Lung (tissue), 16 donors: ENCODE data around the gene ZNF740. TPM values are rescaled to one million over a fixed set of nuclear protein-coding genes. Genes with fewer than 3 reads are reported as not detected.

Experiments
- ATAC-seq: fragments of 200-7000 bp; cut with Tn5 transposase; one replicate; pipeline ENCODE4 v1.9.1; 2020; ENCODE audit warnings: moderate number of reproducible peaks; ENCODE audit not compliant: insufficient read depth, low FRiP score
- DNase-seq, 3 donors: peaks; one replicate each; pipeline ENCODE4 v3.0.0-alpha.2; 2013 to 2017
- H3K27ac ChIP-seq, 2 donors: one replicate each; pipeline ENCODE4 v1.5.1; 2013; ENCODE audit warnings: mild to moderate bottlenecking in 2 of 2, moderate library complexity in 2 of 2, control low read depth in 1 of 2, inconsistent platforms in 1 of 2, low read depth in 1 of 2, low read length in 1 of 2
- H3K27me3 ChIP-seq, 3 donors: one replicate each; pipeline ENCODE4 v1.5.1; 2013; ENCODE audit warnings: low read length in 2 of 3; ENCODE audit not compliant: control insufficient read depth in 3 of 3, insufficient read depth in 3 of 3
- H3K36me3 ChIP-seq, 4 donors: one replicate each; pipeline ENCODE4 v1.5.1; 2013; ENCODE audit warnings: low read length in 4 of 4, mild to moderate bottlenecking in 1 of 4, moderate library complexity in 1 of 4; ENCODE audit not compliant: control insufficient read depth in 4 of 4, insufficient read depth in 4 of 4
- H3K4me1 ChIP-seq, 5 donors: one replicate each; pipeline ENCODE4 v1.5.1; 2013; ENCODE audit warnings: low read length in 5 of 5, mild to moderate bottlenecking in 2 of 5, moderate library complexity in 1 of 5; ENCODE audit not compliant: control insufficient read depth in 5 of 5, insufficient read depth in 5 of 5
- H3K4me3 ChIP-seq: one replicate; pipeline ENCODE4 v1.5.1; 2013; ENCODE audit warnings: mild to moderate bottlenecking, control low read depth, moderate library complexity
- H3K9ac ChIP-seq, 2 donors: one replicate each; pipeline ENCODE4 v1.5.1; 2013; ENCODE audit warnings: low read length in 2 of 2, control low read depth in 1 of 2; ENCODE audit not compliant: insufficient read depth in 1 of 2
- H3K9me3 ChIP-seq, 4 donors: one replicate each; pipeline ENCODE4 v1.5.1; 2013; ENCODE audit warnings: low read length in 3 of 4, mild to moderate bottlenecking in 1 of 4, moderate library complexity in 1 of 4; ENCODE audit not compliant: control insufficient read depth in 4 of 4, insufficient read depth in 3 of 4
- CTCF ChIP-seq: IDR thresholded peaks from 2 replicates; pipeline ENCODE4 v1.5.1; 2012; ENCODE audit warnings: mild to moderate bottlenecking; ENCODE audit errors: control extremely low read depth, extremely low read depth
- WGBS, 2 donors: extraction: QIAGEN DNeasy Blood & Tissue Kit; methylation state at CpG; one replicate each; pipeline ENCODE4 v1.1.7; 2013; 5-methylcytosine and 5-hydroxymethylcytosine counted together
- long read RNA-seq, 5 donors: transcript quantifications; one replicate each; lab custom pipeline, GENCODE V29; 2026
- polyA plus RNA-seq, 2 donors: library from polyadenylated mRNA; stranded (reverse); fragments of 200-250 nt; gene quantifications; one replicate each; pipeline ENCODE4 v1.2.1, GENCODE V29; 2013
- total RNA-seq, 2 donors: library from RNA; depleted of rRNA in 1 of 2; stranded (reverse); fragments of >200 nt in 1 of 2; gene quantifications; one replicate each; pipeline ENCODE4 v1.2.1, GENCODE V29; 2014 to 2021
- donor health status: control.
- donor health status: control.
- donor health status: Bipolar disorder and iron deficiency.
- donor health status: healthy.
- donor health status: DM: yes; HTN: yes; CAD: no.

ZNF740 gene
- total RNA-seq (10 to 100 TPM; 28.0 to 37.4 TPM), polyA plus RNA-seq (1 to 10 TPM; 7.8 to 8.6 TPM)
- long read RNA-seq, donor 1, full-length matches to known transcripts: 4 of 4 reads
- long read RNA-seq, donor 1, partial matches to known transcripts: 0 of 4 reads
- long read RNA-seq, donor 1, other reads (novel, unspliced or antisense): 0 of 4 reads
- long read RNA-seq, donor 2, full-length matches to known transcripts: 2 of 9 reads
- long read RNA-seq, donor 2, partial matches to known transcripts: 7 of 9 reads
- long read RNA-seq, donor 2, other reads (novel, unspliced or antisense): 0 of 9 reads
- long read RNA-seq, donor 3: 0 reads
- long read RNA-seq, donor 4, full-length matches to known transcripts: 2 of 2 reads
- long read RNA-seq, donor 4, partial matches to known transcripts: 0 of 2 reads
- long read RNA-seq, donor 4, other reads (novel, unspliced or antisense): 0 of 2 reads
- long read RNA-seq, donor 5, full-length matches to known transcripts: 2 of 2 reads
- long read RNA-seq, donor 5, partial matches to known transcripts: 0 of 2 reads
- long read RNA-seq, donor 5, other reads (novel, unspliced or antisense): 0 of 2 reads

GRCh38 chr12:53180220-53180930, at the start of gene ZNF740, which contains the start of gene CSAD:
Gene ZNF740 (plus strand): TSS chr12:53180722. CDS start chr12:53181984, 1,262 bp downstream.
Gene CSAD (minus strand): TSS chr12:53180925. CDS start chr12:53173470, 7,455 bp downstream.
- 0% methylated on average over 48 to 70 of the region's 70 CpGs for WGBS, 2 donors
- peak within 1 kb of the TSS; percentile 73 to 77 for H3K9ac ChIP-seq
- no peak for TF ChIP-seq CTCF
- peaks cover 7 to 36% (median 21%) of the 10 kb centered on the region in 5 donors for H3K4me1 ChIP-seq
- peak within 1 kb of the TSS; percentile 94 to 99 for H3K27ac ChIP-seq
- no peaks in the 10 kb centered on the region for H3K27me3 ChIP-seq
- peak; percentile 98 to 99 (median 99) for DNase-seq
- ATAC-seq: peak; percentile 98
- H3K4me3 ChIP-seq: peak within 1 kb of the TSS; percentile 87
- H3K9me3 ChIP-seq: no peaks in the 10 kb centered on the region
- H3K36me3 ChIP-seq: peaks cover 12 to 22% (median 14%) of the 10 kb centered on the region in 4 donors

- no peak for ATAC-seq
- Histone ChIP-seq H3K4me3 (no peak overlapping the region), H3K4me1 (no peaks in the 10 kb centered on the region), H3K9me3 (peaks cover 0 to under 1% (median under 1%) of the 10 kb centered on the region in 4 donors), H3K27ac (no peak overlapping the region), H3K9ac (no peak overlapping the region), H3K36me3 (no peaks in the 10 kb centered on the region), H3K27me3 (no peaks in the 10 kb centered on the region)
- no peak for DNase-seq
- TF ChIP-seq CTCF: no peak
- 84 to 88% methylated on average over 2 of the region's 2 CpGs for WGBS, 2 donors
These were observed 48.7 kb upstream of the ZNF740 start for GRCh38 chr12:53131844-53132243.

GRCh38 chr12:53133722-53134121, 46.8 kb upstream of the ZNF740 start:
- H3K27me3 ChIP-seq: no peaks in the 10 kb centered on the region
- no peak overlapping the region for H3K4me3 ChIP-seq
- H3K27ac ChIP-seq: no peak overlapping the region
- no peaks in the 10 kb centered on the region for H3K36me3 ChIP-seq
- DNase-seq (no peak), ATAC-seq (no peak)
- no peaks in the 10 kb centered on the region for H3K4me1 ChIP-seq
- peaks cover 0 to 3% (median 2%) of the 10 kb centered on the region in 4 donors for H3K9me3 ChIP-seq
- 96 to 98% methylated on average over 3 of the region's 3 CpGs for WGBS, 2 donors
- no peak overlapping the region for H3K9ac ChIP-seq
- no peak for TF ChIP-seq CTCF
